Anterior cingulate cortex (tissue), 58 donors: ENCODE measurements around the gene ZNF747.
"Not testable (repeated sequence)": the region's sequence is repeated elsewhere in the genome, so short reads cannot be mapped to it uniquely, and the experiment has no call there.

ENCODE experiments used
- DNase-seq, 58 donors: peaks; one replicate each; lab custom pipeline; 2025; lab: John Stamatoyannopoulos, UW

The ZNF747 gene

GRCh38 chr16:30558789-30559377, 24.2 kb upstream of the ZNF747 start:
- no peak for DNase-seq

- peak; percentile 73 to 99 (median 97) for DNase-seq
Measured at GRCh38 chr16:30557957-30558788, 23.5 kb upstream of the ZNF747 start, which contains the start of gene ZNF764. Gene ZNF764 (minus strand): TSS chr16:30558374. CDS start chr16:30558182, 192 bp downstream.

DNA sequence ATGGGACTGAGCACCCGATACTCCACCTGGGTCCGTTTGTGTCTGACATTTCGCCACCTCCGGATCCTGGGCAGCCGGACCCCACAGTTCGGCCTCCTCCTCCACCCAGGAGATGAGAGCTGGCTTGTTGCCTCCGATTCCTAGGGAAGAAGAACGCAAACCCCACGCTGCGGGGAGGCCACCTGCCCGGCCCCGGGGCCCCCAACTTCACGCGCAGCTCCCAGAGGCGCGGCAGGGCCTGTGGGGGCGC, 23.0 kb upstream of the ZNF747 start:
- DNase-seq, result peak in 1 of 58 donors; percentile 39

GRCh38 chr16:30556125-30556473, 21.4 kb upstream of the ZNF747 start:
- no peak for DNase-seq

DNA sequence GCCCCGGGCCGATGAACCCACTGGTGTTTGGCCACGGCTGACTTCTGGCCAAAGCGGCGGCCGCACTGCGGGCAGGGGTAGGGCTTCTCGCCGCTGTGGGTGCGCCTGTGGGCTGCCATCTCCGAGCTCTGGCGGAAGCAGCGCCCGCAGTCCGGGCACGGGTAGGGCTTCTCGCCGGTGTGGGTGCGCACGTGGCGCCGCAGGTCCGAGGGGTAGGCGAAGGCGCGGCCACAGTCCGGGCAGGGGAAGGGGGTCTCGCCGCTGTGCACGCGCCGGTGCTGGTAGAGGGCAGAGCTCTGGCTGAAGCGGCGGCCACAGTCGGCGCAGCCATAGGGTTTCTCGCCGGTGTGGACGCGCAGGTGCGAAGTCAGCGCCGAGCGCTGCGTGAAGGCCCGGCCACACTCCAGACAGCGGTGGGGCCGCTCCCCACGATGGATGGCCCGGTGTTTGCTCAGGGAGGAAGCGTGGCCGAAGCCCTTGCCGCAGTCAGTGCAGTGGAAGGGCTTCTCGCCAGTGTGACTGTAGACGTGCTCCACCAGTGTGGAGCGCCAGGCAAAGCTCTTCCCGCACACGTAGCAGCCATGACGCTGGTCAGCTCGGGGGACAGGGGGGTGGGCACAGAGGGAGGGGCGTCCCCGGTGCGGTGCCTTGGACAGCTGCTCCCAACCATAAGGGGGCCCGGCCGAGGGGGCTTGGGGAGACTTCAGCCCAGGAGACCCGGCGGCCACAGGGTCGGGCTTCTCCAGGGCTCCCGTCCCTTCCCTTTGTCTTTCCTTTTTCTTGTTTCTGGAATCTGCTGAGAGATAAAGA, 20.9 kb upstream of the ZNF747 start:
- DNase-seq, result no peak

DNA sequence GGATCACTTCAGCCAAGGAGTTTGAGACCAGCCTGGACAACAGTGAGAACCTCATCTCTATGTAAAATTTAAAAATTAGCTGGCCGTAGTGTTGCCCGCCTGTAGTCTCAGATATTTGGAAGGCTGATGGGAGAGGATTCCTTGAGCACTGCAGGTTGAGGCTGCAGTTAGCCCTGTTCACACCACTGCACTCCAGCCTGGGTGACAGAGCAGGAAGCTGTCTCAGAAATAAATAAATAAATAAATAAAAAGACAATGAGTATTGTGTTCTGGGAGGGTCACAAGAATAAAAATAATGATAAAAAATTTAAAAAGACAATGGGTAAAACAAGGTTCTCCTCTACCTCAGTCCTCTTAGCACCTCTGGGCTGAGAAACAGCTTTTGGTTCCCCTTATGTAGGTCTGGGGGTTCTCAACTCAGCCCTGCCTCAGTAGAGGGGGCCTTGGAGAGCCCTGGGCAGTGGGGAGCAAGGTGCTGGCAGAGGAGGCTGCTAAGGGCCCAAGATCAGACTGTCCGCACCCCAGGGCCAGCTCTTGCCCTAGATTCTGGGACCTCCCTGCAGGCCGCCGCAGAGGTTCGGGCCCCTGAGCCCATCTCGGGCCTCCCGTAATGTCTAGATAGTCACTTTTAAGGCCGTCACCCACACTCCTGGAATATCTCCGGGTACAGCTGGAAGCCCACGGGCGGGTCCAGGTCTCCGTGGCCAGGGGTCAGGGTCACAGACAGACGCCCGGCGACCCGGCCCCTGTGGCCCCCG, 20.1 kb upstream of the ZNF747 start:
- no peak for DNase-seq

DNA sequence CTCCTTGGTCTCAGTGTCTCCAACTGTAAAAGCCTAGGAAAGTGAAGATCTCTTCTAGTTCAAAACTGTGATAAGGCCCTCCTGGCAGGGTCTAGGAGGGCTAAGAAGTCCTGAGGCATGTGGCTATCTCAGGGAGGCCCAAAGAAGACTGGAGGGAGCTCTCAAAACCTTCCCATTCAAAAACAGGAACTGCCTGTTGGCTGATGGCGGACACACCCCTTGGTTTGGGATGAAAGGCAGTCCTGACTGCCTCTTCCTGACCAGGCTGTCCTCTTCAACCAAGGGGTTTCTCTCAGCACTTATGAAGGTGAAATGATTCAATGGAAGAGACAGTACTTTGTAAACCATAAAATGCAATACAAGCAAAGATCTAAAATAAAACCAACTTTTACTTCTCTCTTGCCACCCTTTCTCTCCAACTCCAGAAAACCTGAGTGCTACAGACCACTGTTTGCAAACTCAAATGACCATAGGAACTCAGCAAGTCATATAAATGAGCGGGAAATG, 18.8 kb upstream of the ZNF747 start:
- DNase-seq, result no peak

GRCh38 chr16:30552956-30553355, 18.3 kb upstream of the ZNF747 start:
- DNase-seq, result no peak

GRCh38 chr16:30551781-30552180, 17.1 kb upstream of the ZNF747 start:
- DNase-seq, result no peak

DNA sequence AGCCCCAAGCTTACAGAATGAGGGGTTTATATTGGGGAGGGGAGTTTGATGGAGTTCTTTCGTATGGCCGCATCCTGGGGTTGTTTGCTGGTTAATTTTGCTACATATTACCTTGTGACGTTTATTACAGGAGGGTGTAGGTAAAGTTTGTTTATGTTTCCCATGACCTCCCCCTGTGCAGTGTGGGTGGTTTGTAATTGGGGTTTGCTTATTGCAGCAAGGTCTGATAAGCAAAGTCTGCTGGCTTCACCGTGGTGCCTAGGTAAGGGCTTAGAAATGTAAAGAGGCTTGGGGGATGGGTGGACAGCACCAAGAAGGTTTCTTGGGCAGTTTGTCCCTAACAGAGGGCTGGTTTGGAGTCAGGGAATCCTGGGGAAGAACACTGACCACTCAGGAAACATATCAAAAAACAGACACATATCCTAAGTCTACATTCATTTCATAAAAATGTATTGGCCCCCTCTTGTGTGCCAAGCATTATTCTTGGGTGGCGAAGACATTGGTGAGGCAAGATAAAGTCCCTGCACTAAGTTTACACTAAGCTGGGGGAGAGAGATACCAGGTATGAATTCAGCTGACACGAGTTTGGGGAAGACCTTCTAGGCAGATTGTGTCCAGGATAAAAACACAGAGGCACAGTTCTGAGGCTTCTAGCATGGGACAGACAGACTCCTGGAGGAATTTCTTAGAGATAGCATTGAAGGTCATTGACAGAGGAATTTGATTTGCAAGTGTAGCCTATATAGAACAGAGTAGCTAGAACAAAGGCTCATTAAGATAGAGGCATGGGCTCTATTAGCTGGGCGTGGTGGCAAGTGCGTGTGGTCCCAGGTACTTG, 14.0 kb upstream of the ZNF747 start:
- no peak for DNase-seq

- no peak for DNase-seq
Measured at GRCh38 chr16:30546115-30546514, 11.5 kb upstream of the ZNF747 start.

DNA sequence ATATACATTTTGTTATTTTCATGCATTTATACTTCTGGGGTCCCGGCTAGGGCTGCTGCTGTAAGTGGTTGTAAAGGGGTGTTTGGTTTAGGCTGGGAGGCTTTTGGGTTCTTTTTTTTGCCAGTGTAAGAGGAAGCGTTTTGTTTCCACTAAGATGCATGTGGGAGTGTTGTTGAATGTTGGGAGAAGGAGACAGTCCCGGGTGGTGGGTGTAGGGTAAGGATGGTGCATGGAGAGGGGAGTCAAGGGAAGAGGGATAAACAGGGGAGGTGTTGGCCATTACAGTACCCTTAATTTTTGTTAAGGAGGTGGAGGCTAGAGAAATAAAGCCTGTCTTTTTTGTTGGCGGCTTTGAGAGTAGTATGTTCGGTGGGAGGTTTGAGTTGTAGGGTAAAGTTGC, 8.4 kb upstream of the ZNF747 start:
- DNase-seq, result no peak

- no peak for DNase-seq
Measured at GRCh38 chr16:30541502-30542329, 7.1 kb upstream of the ZNF747 start.

DNA sequence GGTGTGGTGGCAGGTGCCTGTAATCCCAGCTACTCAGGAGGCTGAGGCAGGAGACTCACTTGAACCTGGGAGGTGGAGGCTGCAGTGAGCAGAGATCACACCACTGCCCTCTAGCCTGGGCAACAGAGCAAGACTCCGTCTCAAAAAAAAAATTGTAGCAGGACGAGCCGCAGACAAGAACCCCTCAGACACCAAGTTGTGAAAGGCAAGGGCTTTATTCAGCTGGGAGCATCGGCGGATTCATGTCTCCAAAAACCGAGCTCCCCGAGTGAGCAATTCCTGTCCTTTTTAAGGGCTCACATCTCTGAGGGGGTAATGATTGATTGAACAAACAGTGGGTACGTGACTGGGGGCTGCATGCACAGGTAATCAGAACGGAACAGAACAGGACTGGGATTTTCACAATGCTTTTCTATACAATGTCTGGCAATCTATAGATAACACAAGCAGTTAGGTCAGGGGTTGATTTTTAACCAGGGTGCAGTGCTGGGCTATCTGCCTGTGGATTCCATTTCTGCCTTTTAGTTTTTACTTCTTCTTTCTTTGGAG, 6.3 kb upstream of the ZNF747 start:
- DNase-seq, result not testable (repeated sequence)

GRCh38 chr16:30539986-30540526, 5.4 kb upstream of the ZNF747 start:
- DNase-seq, result not testable (repeated sequence)

- no peak for DNase-seq
Measured at GRCh38 chr16:30539000-30539964, 4.6 kb upstream of the ZNF747 start.
